HEK293T (cell line): ENCODE data around the gene KCNMA1.

Experiments used
- CTCF ChIA-PET: fragments of 350-600 bp; formaldehyde crosslinking; extraction: SDS; loops from one replicate; lab custom pipeline; 2021; ENCODE audit warnings: antibody characterized with exemption, inconsistent platforms; lab: Yijun Ruan, JAX
- POLR2A ChIA-PET: fragments of 350-600 bp; formaldehyde crosslinking; extraction: SDS; loops from one replicate; lab custom pipeline; 2020; ENCODE audit warnings: antibody characterized with exemption, inconsistent platforms; lab: Yijun Ruan, JAX
- DNase-seq: peaks from one replicate; pipeline ENCODE4 v3.0.0; 2012; ENCODE audit warnings: mixed read lengths; ENCODE audit errors: extremely low spot score
- ARNT ChIP-seq: fragments of 450-650 bp; IDR thresholded peaks from 2 replicates; pipeline ENCODE4 v1.6.1; 2017; ENCODE audit warnings: mild to moderate bottlenecking
- BHLHE40 ChIP-seq: fragments of 450-650 bp; IDR thresholded peaks from 2 replicates; pipeline ENCODE4 v1.6.1; 2016; ENCODE audit warnings: mild to moderate bottlenecking, moderate library complexity, borderline replicate concordance
- CTBP1 ChIP-seq: fragments of 450-650 bp; IDR thresholded peaks from 2 replicates; pipeline ENCODE4 v1.6.1; 2016; ENCODE audit warnings: borderline replicate concordance
- ELF4 ChIP-seq: fragments of 450-650 bp; IDR thresholded peaks from 2 replicates; pipeline ENCODE4 v1.6.1; 2017; ENCODE audit warnings: antibody characterized with exemption
- FOXA1 ChIP-seq: fragments of 450-650 bp; IDR thresholded peaks from 2 replicates; pipeline ENCODE4 v1.6.1; 2016; ENCODE audit warnings: mild to moderate bottlenecking
- FOXK2 ChIP-seq: fragments of 450-650 bp; IDR thresholded peaks from 2 replicates; pipeline ENCODE4 v1.6.1; 2016; ENCODE audit warnings: mild to moderate bottlenecking
- FOXM1 ChIP-seq: fragments of 450-650 bp; IDR thresholded peaks from 2 replicates; pipeline ENCODE4 v1.6.1; 2017; ENCODE audit warnings: mild to moderate bottlenecking, borderline replicate concordance
- HDGF ChIP-seq: fragments of 450-650 bp; IDR thresholded peaks from 2 replicates; pipeline ENCODE4 v1.6.1; 2017; ENCODE audit warnings: antibody characterized with exemption, borderline replicate concordance
- L3MBTL2 ChIP-seq: fragments of 450-650 bp; conservative IDR thresholded peaks from 2 replicates; pipeline ENCODE4 v1.6.1; 2016; ENCODE audit warnings: mild to moderate bottlenecking
- LEF1 ChIP-seq: fragments of 450-650 bp; IDR thresholded peaks from 2 replicates; pipeline ENCODE4 v1.6.1; 2017; ENCODE audit warnings: mild to moderate bottlenecking, borderline replicate concordance
- NFRKB ChIP-seq: fragments of 450-650 bp; IDR thresholded peaks from 2 replicates; pipeline ENCODE4 v1.6.1; 2016; ENCODE audit warnings: mild to moderate bottlenecking, moderate library complexity
- PKNOX1 ChIP-seq: fragments of 450-650 bp; IDR thresholded peaks from 2 replicates; pipeline ENCODE4 v1.6.1; 2016
- SP1 ChIP-seq: fragments of 450-650 bp; IDR thresholded peaks from 2 replicates; pipeline ENCODE4 v1.6.1; 2017
- SUZ12 ChIP-seq: fragments of 450-650 bp; IDR thresholded peaks from 2 replicates; pipeline ENCODE4 v1.6.1; 2016; ENCODE audit warnings: mild to moderate bottlenecking
- TARDBP ChIP-seq: fragments of 450-650 bp; IDR thresholded peaks from 2 replicates; pipeline ENCODE4 v1.6.1; 2016
- ZNF384 ChIP-seq: fragments of 450-650 bp; IDR thresholded peaks from 2 replicates; pipeline ENCODE4 v1.6.1; 2016

The KCNMA1 gene

GRCh38 chr10:77635402-77636227, 2.0 kb downstream of the KCNMA1 start:
- DNase-seq, result no peak
- TF ChIP-seq ELF4 (no peak), TARDBP (no peak), FOXA1 (no peak), FOXM1 (no peak), HDGF (no peak), BHLHE40 (no peak), L3MBTL2 (no peak), CTBP1 (no peak), ZNF384 (no peak), SP1 (no peak), PKNOX1 (no peak), LEF1 (no peak)
- ChIA-PET CTCF (interaction anchor here (0.5 to 0.9 kb wide), 2 partner anchors 207 to 530 kb away, joined by 3 read pairs; no protein-coding TSS in a partner anchor), POLR2A (no interaction called here)

GRCh38 chr10:77634939-77635338, 2.7 kb downstream of the KCNMA1 start:
- TF ChIP-seq L3MBTL2 (no peak), FOXA1 (no peak), ARNT (no peak), TARDBP (no peak), NFRKB (no peak), ZNF384 (no peak), SP1 (no peak), CTBP1 (no peak), SUZ12 (no peak), PKNOX1 (no peak), LEF1 (no peak), ELF4 (no peak), FOXM1 (no peak), BHLHE40 (no peak), FOXK2 (no peak)
- DNase-seq, result no peak
- ChIA-PET CTCF (no interaction called here), POLR2A (no interaction called here)

- no peak for DNase-seq
- ChIA-PET CTCF (interaction anchor here (0.6 to 1.2 kb wide), 2 partner anchors 8 to 467 kb away, joined by 3 to 5 read pairs; no protein-coding TSS in a partner anchor), POLR2A (no interaction called here)
- TF ChIP-seq HDGF (no peak), L3MBTL2 (no peak), CTBP1 (no peak), ZNF384 (no peak), FOXM1 (no peak), PKNOX1 (no peak), SP1 (no peak)
These were observed 4.2 kb downstream of the KCNMA1 start for GRCh38 chr10:77633376-77633775.

- ChIA-PET POLR2A (no interaction called here), CTCF (no interaction called here)
- DNase-seq, result no peak
- TF ChIP-seq HDGF, result no peak
- TF ChIP-seq PKNOX1, result no peak
- TF ChIP-seq ARNT, result no peak
- no peak for TF ChIP-seq FOXM1
- TF ChIP-seq SUZ12, result no peak
- no peak for TF ChIP-seq ELF4
- no peak for TF ChIP-seq CTBP1
- TF ChIP-seq FOXA1, result no peak
- no peak for TF ChIP-seq BHLHE40
- TF ChIP-seq SP1, result no peak
- no peak for TF ChIP-seq TARDBP
- no peak for TF ChIP-seq L3MBTL2
- TF ChIP-seq LEF1, result no peak
- no peak for TF ChIP-seq FOXK2
- no peak for TF ChIP-seq ZNF384
- no peak for TF ChIP-seq NFRKB
These were observed 6.4 kb downstream of the KCNMA1 start for GRCh38 chr10:77631241-77631640.

GRCh38 chr10:77630507-77630848, 7.1 kb downstream of the KCNMA1 start:
- no peak for DNase-seq
- TF ChIP-seq NFRKB (no peak), FOXK2 (no peak), SUZ12 (no peak), BHLHE40 (no peak), ZNF384 (no peak), ELF4 (no peak), CTBP1 (no peak), PKNOX1 (no peak), FOXA1 (no peak), HDGF (no peak), LEF1 (no peak)
- POLR2A ChIA-PET, result no interaction called here
- CTCF ChIA-PET, result no interaction called here
